ENCODE data around the gene PC. TPM values are rescaled to one million over a fixed set of nuclear protein-coding genes. Genes with fewer than 3 reads are reported as not detected.

Gene PC
- polyA plus RNA-seq, 1 donor (not counting 4 experiments of a cell fraction or from before 2014, with no cell fraction given), result 13.3 TPM

- no peak overlapping the region for H3K9ac ChIP-seq (ENCODE audit: control insufficient read depth, extremely low read depth, insufficient read depth, low read length)
- H3K27me3 ChIP-seq (ENCODE audit: control insufficient read depth, extremely low read depth, insufficient read depth, low read length), result no peaks in the 10 kb centered on the region
- H3K4me3 ChIP-seq (ENCODE audit: control insufficient read depth in 2 of 3, extremely low read depth in 1 of 3, insufficient read depth in 2 of 3, low read depth in 1 of 3, low read length in 3 of 3), result no peak overlapping the region
- DNase-seq (ENCODE audit: low read depth, low spot score) (no peak), FAIRE-seq (no peak)
- H3K79me2 ChIP-seq (ENCODE audit: control insufficient read depth, insufficient read depth, low read length), result peaks cover 40% of the 10 kb centered on the region
- no peaks in the 10 kb centered on the region for H3K9me1 ChIP-seq (ENCODE audit: control insufficient read depth, extremely low read depth, insufficient read depth, low read length)
- no peak overlapping the region for H2AFZ ChIP-seq (ENCODE audit: control insufficient read depth, low read length)
- no peak overlapping the region for H3K27ac ChIP-seq (ENCODE audit: control insufficient read depth, insufficient read depth, low read length)
- H3K4me1 ChIP-seq (ENCODE audit: control insufficient read depth, extremely low read depth, insufficient read depth, low read length), result peaks cover 22% of the 10 kb centered on the region
- dilution Hi-C loops (cut with MboI; ENCODE audit: extremely low pct_ligation_motif_present, low sequenced_read_pairs), result no loop called here
- H3K9me3 ChIP-seq (ENCODE audit: control insufficient read depth, low read depth, low read length), result no peaks in the 10 kb centered on the region
- no peak overlapping the region for H3K4me2 ChIP-seq (ENCODE audit: control insufficient read depth, extremely low read depth, insufficient read depth, low read depth, low read length)
- no peaks in the 10 kb centered on the region for H4K20me1 ChIP-seq (ENCODE audit: control insufficient read depth, extremely low read depth, insufficient read depth, low read length)
- H3K36me3 ChIP-seq (ENCODE audit: control insufficient read depth in 2 of 2, extremely low read depth in 1 of 2, insufficient read depth in 2 of 2, low read length in 2 of 2), result peaks cover 10 to 40% of the 10 kb centered on the region in 2 experiments
- TF ChIP-seq EZH2 (IDR thresholded peaks at IDR 0.05; ENCODE audit: low read length), result no peak
- TF ChIP-seq CTCF (optimal IDR thresholded peaks at IDR 0.05 in 1 of 3, IDR thresholded peaks at IDR 0.05 in 1 of 3, conservative IDR thresholded peaks at IDR 0.05 in 1 of 3; ENCODE audit: extremely low read depth in 1 of 3, insufficient read depth in 2 of 3, low read length in 3 of 3), result no peak
Observed at GRCh38 chr11:66840317-66841091, 117.7 kb downstream of the PC start.

- no peak for FAIRE-seq
- Histone ChIP-seq H4K20me1 (ENCODE audit: control insufficient read depth, extremely low read depth, insufficient read depth, low read length) (no peaks in the 10 kb centered on the region), H3K36me3 (ENCODE audit: control insufficient read depth in 2 of 2, extremely low read depth in 1 of 2, insufficient read depth in 2 of 2, low read length in 2 of 2) (peaks cover 10 to 20% of the 10 kb centered on the region in 2 experiments), H3K27me3 (ENCODE audit: control insufficient read depth, extremely low read depth, insufficient read depth, low read length) (no peaks in the 10 kb centered on the region), H3K27ac (ENCODE audit: control insufficient read depth, insufficient read depth, low read length) (no peak overlapping the region), H3K9me1 (ENCODE audit: control insufficient read depth, extremely low read depth, insufficient read depth, low read length) (no peaks in the 10 kb centered on the region), H3K79me2 (ENCODE audit: control insufficient read depth, insufficient read depth, low read length) (peaks cover 3% of the 10 kb centered on the region), H3K9ac (ENCODE audit: control insufficient read depth, extremely low read depth, insufficient read depth, low read length) (no peak overlapping the region), H2AFZ (ENCODE audit: control insufficient read depth, low read length) (no peak overlapping the region), H3K4me3 (ENCODE audit: control insufficient read depth in 2 of 3, extremely low read depth in 1 of 3, insufficient read depth in 2 of 3, low read depth in 1 of 3, low read length in 3 of 3) (no peak overlapping the region), H3K4me1 (ENCODE audit: control insufficient read depth, extremely low read depth, insufficient read depth, low read length) (no peaks in the 10 kb centered on the region), H3K9me3 (ENCODE audit: control insufficient read depth, low read depth, low read length) (no peaks in the 10 kb centered on the region), H3K4me2 (ENCODE audit: control insufficient read depth, extremely low read depth, insufficient read depth, low read depth, low read length) (no peak overlapping the region)
- TF ChIP-seq EZH2 (IDR thresholded peaks at IDR 0.05; ENCODE audit: low read length), result no peak
- TF ChIP-seq CTCF (optimal IDR thresholded peaks at IDR 0.05 in 1 of 3, IDR thresholded peaks at IDR 0.05 in 1 of 3, conservative IDR thresholded peaks at IDR 0.05 in 1 of 3; ENCODE audit: extremely low read depth in 1 of 3, insufficient read depth in 2 of 3, low read length in 3 of 3), result no peak
- DNase-seq (ENCODE audit: low read depth, low spot score), result no peak
- dilution Hi-C loops (cut with MboI; ENCODE audit: extremely low pct_ligation_motif_present, low sequenced_read_pairs), result no loop called here
Observed at GRCh38 chr11:66835768-66836405, 122.3 kb downstream of the PC start.
